ENCODE results near the gene PLEKHS1. TPM values are rescaled to one million over a fixed set of nuclear protein-coding genes. Genes with fewer than 3 reads are reported as not detected.

PLEKHS1 gene
- total RNA-seq, 1 donor from 2014 or later, result not detected

DNA sequence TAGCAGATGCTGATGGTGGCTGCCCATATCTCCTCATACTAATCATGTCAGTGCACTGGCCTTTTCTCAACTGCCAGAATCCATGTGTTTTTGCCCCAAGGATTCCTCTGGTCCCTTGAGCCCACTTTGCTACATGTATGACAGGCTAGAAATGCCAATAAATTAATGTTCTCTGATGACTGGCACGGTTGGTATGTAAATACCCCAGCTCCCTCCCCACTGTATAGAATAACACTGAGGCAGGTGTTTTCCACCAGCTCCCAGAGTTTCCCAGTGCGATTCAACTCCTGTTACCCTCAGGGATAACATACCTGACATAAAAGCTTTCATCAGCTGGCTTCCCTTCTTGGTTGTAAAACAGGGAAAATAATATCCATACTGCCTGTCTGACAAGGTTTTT lies 9.0 kb upstream of the PLEKHS1 start:
- no peak overlapping the region for H3K4me3 ChIP-seq
- ATAC-seq (no peak), DNase-seq (no peak)
- H3K27me3 ChIP-seq, result no peaks in the 10 kb centered on the region
- no peaks in the 10 kb centered on the region for H3K9me3 ChIP-seq
- H3K4me1 ChIP-seq, result no peaks in the 10 kb centered on the region
- H3K36me3 ChIP-seq, result no peaks in the 10 kb centered on the region
- intact Hi-C loops (cut with DNase I), result no loop called here
- TF ChIP-seq, protein P1, sequence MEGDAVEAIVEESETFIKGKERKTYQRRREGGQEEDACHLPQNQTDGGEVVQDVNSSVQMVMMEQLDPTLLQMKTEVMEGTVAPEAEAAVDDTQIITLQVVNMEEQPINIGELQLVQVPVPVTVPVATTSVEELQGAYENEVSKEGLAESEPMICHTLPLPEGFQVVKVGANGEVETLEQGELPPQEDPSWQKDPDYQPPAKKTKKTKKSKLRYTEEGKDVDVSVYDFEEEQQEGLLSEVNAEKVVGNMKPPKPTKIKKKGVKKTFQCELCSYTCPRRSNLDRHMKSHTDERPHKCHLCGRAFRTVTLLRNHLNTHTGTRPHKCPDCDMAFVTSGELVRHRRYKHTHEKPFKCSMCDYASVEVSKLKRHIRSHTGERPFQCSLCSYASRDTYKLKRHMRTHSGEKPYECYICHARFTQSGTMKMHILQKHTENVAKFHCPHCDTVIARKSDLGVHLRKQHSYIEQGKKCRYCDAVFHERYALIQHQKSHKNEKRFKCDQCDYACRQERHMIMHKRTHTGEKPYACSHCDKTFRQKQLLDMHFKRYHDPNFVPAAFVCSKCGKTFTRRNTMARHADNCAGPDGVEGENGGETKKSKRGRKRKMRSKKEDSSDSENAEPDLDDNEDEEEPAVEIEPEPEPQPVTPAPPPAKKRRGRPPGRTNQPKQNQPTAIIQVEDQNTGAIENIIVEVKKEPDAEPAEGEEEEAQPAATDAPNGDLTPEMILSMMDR (IDR thresholded peaks at IDR 0.05), result no peak
- no peak overlapping the region for H3K27ac ChIP-seq

DNA sequence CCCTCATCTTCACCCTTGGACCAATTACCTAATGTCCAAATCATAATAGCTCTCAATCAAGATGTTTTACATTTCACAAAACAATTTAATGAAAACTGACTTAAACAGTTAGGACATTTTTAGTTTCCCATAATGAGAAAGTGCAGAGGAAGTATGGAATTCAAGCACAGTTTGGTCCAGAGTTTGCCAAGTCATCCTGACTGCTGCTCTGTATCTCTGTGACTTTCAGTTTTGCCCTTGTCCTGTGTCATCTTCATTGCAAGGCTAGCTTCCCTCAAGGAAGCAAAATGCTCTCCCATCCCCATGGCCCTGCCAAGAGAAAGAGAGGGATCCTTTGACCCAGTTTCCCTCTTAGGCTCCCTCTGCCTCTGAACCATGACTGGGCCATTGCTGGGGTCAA lies 7.9 kb upstream of the PLEKHS1 start:
- no peaks in the 10 kb centered on the region for H3K4me1 ChIP-seq
- ATAC-seq, result no peak

DNA sequence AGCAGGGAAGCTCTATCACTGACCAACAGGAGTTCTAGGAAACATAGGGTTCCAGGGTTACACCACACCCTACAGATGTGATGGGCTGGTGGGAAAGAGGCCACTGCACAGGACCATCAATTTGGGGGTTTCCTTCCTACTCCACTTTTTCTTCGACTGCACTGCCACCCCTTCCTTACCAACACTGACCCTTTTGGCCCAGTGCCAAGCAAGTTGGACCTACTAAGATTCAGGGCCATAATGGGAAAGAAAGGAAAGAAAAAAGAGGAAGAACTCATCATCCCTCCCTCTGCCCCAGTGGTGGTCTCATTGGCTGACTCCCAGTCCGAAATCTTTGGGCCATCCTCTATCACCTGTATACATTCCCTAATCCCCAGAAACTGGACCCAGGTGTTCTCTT lies 6.1 kb upstream of the PLEKHS1 start:
- no peaks in the 10 kb centered on the region for H3K9me3 ChIP-seq
- H3K27ac ChIP-seq, result no peak overlapping the region
- no peaks in the 10 kb centered on the region for H3K36me3 ChIP-seq
- H3K27me3 ChIP-seq, result no peaks in the 10 kb centered on the region
- ATAC-seq (no peak), DNase-seq (no peak)
- H3K4me1 ChIP-seq, result no peaks in the 10 kb centered on the region
- TF ChIP-seq, protein P1 (IDR thresholded peaks at IDR 0.05), result no peak
- H3K4me3 ChIP-seq, result no peak overlapping the region
- intact Hi-C loops (cut with DNase I), result no loop called here

More for the DNA sequence above, 7.9 kb upstream of the PLEKHS1 start:
- TF ChIP-seq, protein P1 (IDR thresholded peaks at IDR 0.05), result no peak
- intact Hi-C loops (cut with DNase I), result no loop called here
- Histone ChIP-seq H3K27ac (no peak overlapping the region), H3K27me3 (no peaks in the 10 kb centered on the region), H3K9me3 (no peaks in the 10 kb centered on the region), H3K36me3 (no peaks in the 10 kb centered on the region), H3K4me3 (no peak overlapping the region)
- DNase-seq, result no peak

DNA sequence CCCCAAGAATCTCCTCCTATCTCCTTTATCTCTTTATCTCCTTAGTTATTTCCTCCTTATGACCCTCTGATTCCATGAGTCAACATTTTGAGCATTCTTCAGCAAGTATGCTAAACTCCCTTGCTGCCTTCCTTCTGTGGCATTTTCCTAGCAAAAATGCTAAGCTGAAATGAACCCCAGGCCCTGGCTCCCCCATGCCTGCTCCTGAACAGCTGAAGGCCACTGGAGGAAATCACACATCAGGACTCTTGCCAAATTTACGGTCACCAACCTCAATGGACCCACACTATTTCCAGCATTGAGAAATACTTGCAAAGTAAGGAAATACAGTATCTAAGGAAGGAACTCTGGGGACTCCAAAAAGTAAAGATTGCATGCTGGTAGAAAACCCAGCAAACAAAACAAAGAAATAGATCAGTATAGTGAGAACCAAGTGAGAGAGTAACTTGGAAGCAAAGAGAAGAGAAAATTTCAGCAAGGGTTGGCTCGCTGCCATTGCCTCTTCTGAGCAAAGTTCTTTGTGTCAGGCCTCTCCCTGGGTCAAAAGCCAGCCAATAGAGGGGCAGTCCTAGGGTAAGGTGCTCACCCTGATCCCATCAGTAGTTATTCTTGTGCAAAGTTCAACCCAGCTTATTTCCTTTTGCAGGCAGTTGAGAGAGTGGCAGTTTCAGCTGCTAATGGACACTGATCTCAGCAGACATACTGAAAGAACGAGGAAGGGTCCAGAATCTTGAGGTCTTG lies 5.1 kb upstream of the PLEKHS1 start:
- H3K27ac ChIP-seq, result no peak overlapping the region
- H3K36me3 ChIP-seq, result no peaks in the 10 kb centered on the region
- no peak overlapping the region for H3K4me3 ChIP-seq
- H3K27me3 ChIP-seq, result no peaks in the 10 kb centered on the region
- DNase-seq (no peak), ATAC-seq (no peak)
- no peaks in the 10 kb centered on the region for H3K9me3 ChIP-seq
- TF ChIP-seq, protein P1 (IDR thresholded peaks at IDR 0.05), result no peak
- intact Hi-C loops (cut with DNase I), result no loop called here
- no peaks in the 10 kb centered on the region for H3K4me1 ChIP-seq

DNA sequence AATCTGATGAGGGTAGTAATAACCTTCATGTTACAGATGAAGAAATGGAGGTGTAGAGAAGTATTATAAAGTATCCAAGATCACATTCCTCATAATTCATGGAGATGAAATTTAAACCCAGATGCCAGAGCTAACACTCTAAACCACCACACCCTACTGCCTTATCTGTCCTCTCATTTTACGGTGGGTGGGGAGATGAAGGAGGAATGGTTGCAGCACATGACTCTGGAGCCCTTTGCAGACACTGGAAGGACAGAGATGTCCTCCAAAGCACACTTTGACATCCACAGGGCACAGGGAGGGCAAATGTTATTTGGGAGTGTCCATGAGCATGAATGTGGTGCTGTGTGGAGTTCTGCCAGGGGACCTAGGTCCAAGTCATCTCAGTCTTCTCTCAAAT lies 1.1 kb downstream of the PLEKHS1 start:
- no peaks in the 10 kb centered on the region for H3K27me3 ChIP-seq

More for the DNA sequence above, 1.1 kb downstream of the PLEKHS1 start:
- Histone ChIP-seq H3K4me3 (no peak overlapping the region), H3K9me3 (no peaks in the 10 kb centered on the region), H3K4me1 (no peaks in the 10 kb centered on the region), H3K27ac (no peak overlapping the region), H3K36me3 (no peaks in the 10 kb centered on the region)
- no peak for DNase-seq
- ATAC-seq, result no peak
- intact Hi-C loops (cut with DNase I), result no loop called here
- TF ChIP-seq, protein P1 (IDR thresholded peaks at IDR 0.05), result no peak

Measured in upper lobe of right lung (tissue), 1 donor.